ENCODE data around the gene PTPRK. TPM values are rescaled to one million over a fixed set of nuclear protein-coding genes. Genes with fewer than 3 reads are reported as not detected.

The PTPRK gene
- polyA plus RNA-seq, 1 donor (not counting 4 experiments of a cell fraction or from before 2014, with no cell fraction given): 52.7 TPM

- no peak overlapping the region for H3K9ac ChIP-seq (ENCODE audit: control insufficient read depth, extremely low read depth, insufficient read depth, low read length)
- H3K4me2 ChIP-seq (ENCODE audit: control insufficient read depth, extremely low read depth, insufficient read depth, low read depth, low read length): no peak overlapping the region
- no peaks in the 10 kb centered on the region for H3K36me3 ChIP-seq (ENCODE audit: control insufficient read depth in 2 of 2, extremely low read depth in 1 of 2, insufficient read depth in 2 of 2, low read length in 2 of 2)
- no peaks in the 10 kb centered on the region for H4K20me1 ChIP-seq (ENCODE audit: control insufficient read depth, extremely low read depth, insufficient read depth, low read length)
- DNase-seq (ENCODE audit: low read depth, low spot score) (no peak), FAIRE-seq (no peak)
- no peaks in the 10 kb centered on the region for H3K9me3 ChIP-seq (ENCODE audit: control insufficient read depth, low read depth, low read length)
- H3K4me3 ChIP-seq (ENCODE audit: control insufficient read depth in 2 of 3, extremely low read depth in 1 of 3, insufficient read depth in 2 of 3, low read depth in 1 of 3, low read length in 3 of 3): no peak overlapping the region
- H2AFZ ChIP-seq (ENCODE audit: control insufficient read depth, low read length): no peak overlapping the region
- no peak overlapping the region for H3K27ac ChIP-seq (ENCODE audit: control insufficient read depth, insufficient read depth, low read length)
- H3K4me1 ChIP-seq (ENCODE audit: control insufficient read depth, extremely low read depth, insufficient read depth, low read length): peaks cover under 1% of the 10 kb centered on the region
- H3K79me2 ChIP-seq (ENCODE audit: control insufficient read depth, insufficient read depth, low read length): peaks cover 52% of the 10 kb centered on the region
- H3K9me1 ChIP-seq (ENCODE audit: control insufficient read depth, extremely low read depth, insufficient read depth, low read length): peaks cover 3% of the 10 kb centered on the region
- no peaks in the 10 kb centered on the region for H3K27me3 ChIP-seq (ENCODE audit: control insufficient read depth, extremely low read depth, insufficient read depth, low read length)
- TF ChIP-seq EZH2 (IDR thresholded peaks at IDR 0.05; ENCODE audit: low read length): no peak
- no peak for TF ChIP-seq CTCF (optimal IDR thresholded peaks at IDR 0.05 in 1 of 3, IDR thresholded peaks at IDR 0.05 in 1 of 3, conservative IDR thresholded peaks at IDR 0.05 in 1 of 3; ENCODE audit: extremely low read depth in 1 of 3, insufficient read depth in 2 of 3, low read length in 3 of 3)
- dilution Hi-C loops (cut with MboI; ENCODE audit: extremely low pct_ligation_motif_present, low sequenced_read_pairs): no loop called here
Observed at GRCh38 chr6:128345278-128345677, 175.1 kb downstream of the PTPRK start.

- Histone ChIP-seq H3K27ac (ENCODE audit: control insufficient read depth, insufficient read depth, low read length) (no peak overlapping the region), H2AFZ (ENCODE audit: control insufficient read depth, low read length) (no peak overlapping the region)
- dilution Hi-C loops (cut with MboI; ENCODE audit: extremely low pct_ligation_motif_present, low sequenced_read_pairs): no loop called here
Observed at GRCh38 chr6:128343706-128344105, 176.7 kb downstream of the PTPRK start.

More at GRCh38 chr6:128343706-128344105, 176.7 kb downstream of the PTPRK start:
- no peaks in the 10 kb centered on the region for H3K27me3 ChIP-seq (ENCODE audit: control insufficient read depth, extremely low read depth, insufficient read depth, low read length)
- H3K79me2 ChIP-seq (ENCODE audit: control insufficient read depth, insufficient read depth, low read length): peaks cover 48% of the 10 kb centered on the region
- no peak for DNase-seq (ENCODE audit: low read depth, low spot score)
- no peak overlapping the region for H3K4me3 ChIP-seq (ENCODE audit: control insufficient read depth in 2 of 3, extremely low read depth in 1 of 3, insufficient read depth in 2 of 3, low read depth in 1 of 3, low read length in 3 of 3)
- H3K36me3 ChIP-seq (ENCODE audit: control insufficient read depth in 2 of 2, extremely low read depth in 1 of 2, insufficient read depth in 2 of 2, low read length in 2 of 2): no peaks in the 10 kb centered on the region
- no peaks in the 10 kb centered on the region for H3K4me1 ChIP-seq (ENCODE audit: control insufficient read depth, extremely low read depth, insufficient read depth, low read length)
- H3K9ac ChIP-seq (ENCODE audit: control insufficient read depth, extremely low read depth, insufficient read depth, low read length): no peak overlapping the region
- no peak for FAIRE-seq
- peaks cover 3% of the 10 kb centered on the region for H3K9me1 ChIP-seq (ENCODE audit: control insufficient read depth, extremely low read depth, insufficient read depth, low read length)
- H3K4me2 ChIP-seq (ENCODE audit: control insufficient read depth, extremely low read depth, insufficient read depth, low read depth, low read length): no peak overlapping the region
- no peaks in the 10 kb centered on the region for H4K20me1 ChIP-seq (ENCODE audit: control insufficient read depth, extremely low read depth, insufficient read depth, low read length)
- no peaks in the 10 kb centered on the region for H3K9me3 ChIP-seq (ENCODE audit: control insufficient read depth, low read depth, low read length)
- no peak for TF ChIP-seq EZH2 (IDR thresholded peaks at IDR 0.05; ENCODE audit: low read length)
- no peak for TF ChIP-seq CTCF (optimal IDR thresholded peaks at IDR 0.05 in 1 of 3, IDR thresholded peaks at IDR 0.05 in 1 of 3, conservative IDR thresholded peaks at IDR 0.05 in 1 of 3; ENCODE audit: extremely low read depth in 1 of 3, insufficient read depth in 2 of 3, low read length in 3 of 3)

All from keratinocyte (primary cell).